Kidney epithelial cell (primary cell): Measurements from ENCODE around the gene APOB. TPM values are rescaled to one million over a fixed set of nuclear protein-coding genes. Genes with fewer than 3 reads are reported as not detected.

Source experiments
- DNase-seq: peaks from one replicate; pipeline ENCODE4 v3.0.0-alpha.2; 2010; ENCODE audit warnings: low read depth
- H3K27me3 ChIP-seq: 2 replicates; pipeline ENCODE4 v1.6.0; 2011; ENCODE audit warnings: low read length; ENCODE audit not compliant: control insufficient read depth, insufficient read depth
- H3K36me3 ChIP-seq: 2 replicates; pipeline ENCODE4 v1.5.1; 2011; ENCODE audit warnings: low read length; ENCODE audit not compliant: control insufficient read depth, insufficient read depth
- H3K4me3 ChIP-seq: 2 replicates; pipeline ENCODE4 v1.5.1; 2011; ENCODE audit warnings: low read depth, mild to moderate bottlenecking, control low read depth, low read length
- total RNA-seq: library from RNA; depleted of rRNA; stranded (reverse); fragments of >200 nt; gene quantifications from 2 replicates; pipeline ENCODE4 v1.2.3, GENCODE V29; 2015
- TF ChIP-seq, protein P1 (sequence below): IDR thresholded peaks from 2 replicates; pipeline ENCODE4 v1.5.1; 2011; ENCODE audit warnings: mild to moderate bottlenecking, moderate library complexity, low read length, control low read depth, inconsistent platforms; ENCODE audit not compliant: insufficient read depth, poor library complexity, severe bottlenecking

The APOB gene, protein sequence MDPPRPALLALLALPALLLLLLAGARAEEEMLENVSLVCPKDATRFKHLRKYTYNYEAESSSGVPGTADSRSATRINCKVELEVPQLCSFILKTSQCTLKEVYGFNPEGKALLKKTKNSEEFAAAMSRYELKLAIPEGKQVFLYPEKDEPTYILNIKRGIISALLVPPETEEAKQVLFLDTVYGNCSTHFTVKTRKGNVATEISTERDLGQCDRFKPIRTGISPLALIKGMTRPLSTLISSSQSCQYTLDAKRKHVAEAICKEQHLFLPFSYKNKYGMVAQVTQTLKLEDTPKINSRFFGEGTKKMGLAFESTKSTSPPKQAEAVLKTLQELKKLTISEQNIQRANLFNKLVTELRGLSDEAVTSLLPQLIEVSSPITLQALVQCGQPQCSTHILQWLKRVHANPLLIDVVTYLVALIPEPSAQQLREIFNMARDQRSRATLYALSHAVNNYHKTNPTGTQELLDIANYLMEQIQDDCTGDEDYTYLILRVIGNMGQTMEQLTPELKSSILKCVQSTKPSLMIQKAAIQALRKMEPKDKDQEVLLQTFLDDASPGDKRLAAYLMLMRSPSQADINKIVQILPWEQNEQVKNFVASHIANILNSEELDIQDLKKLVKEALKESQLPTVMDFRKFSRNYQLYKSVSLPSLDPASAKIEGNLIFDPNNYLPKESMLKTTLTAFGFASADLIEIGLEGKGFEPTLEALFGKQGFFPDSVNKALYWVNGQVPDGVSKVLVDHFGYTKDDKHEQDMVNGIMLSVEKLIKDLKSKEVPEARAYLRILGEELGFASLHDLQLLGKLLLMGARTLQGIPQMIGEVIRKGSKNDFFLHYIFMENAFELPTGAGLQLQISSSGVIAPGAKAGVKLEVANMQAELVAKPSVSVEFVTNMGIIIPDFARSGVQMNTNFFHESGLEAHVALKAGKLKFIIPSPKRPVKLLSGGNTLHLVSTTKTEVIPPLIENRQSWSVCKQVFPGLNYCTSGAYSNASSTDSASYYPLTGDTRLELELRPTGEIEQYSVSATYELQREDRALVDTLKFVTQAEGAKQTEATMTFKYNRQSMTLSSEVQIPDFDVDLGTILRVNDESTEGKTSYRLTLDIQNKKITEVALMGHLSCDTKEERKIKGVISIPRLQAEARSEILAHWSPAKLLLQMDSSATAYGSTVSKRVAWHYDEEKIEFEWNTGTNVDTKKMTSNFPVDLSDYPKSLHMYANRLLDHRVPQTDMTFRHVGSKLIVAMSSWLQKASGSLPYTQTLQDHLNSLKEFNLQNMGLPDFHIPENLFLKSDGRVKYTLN (N-terminal part only)
- not detected in 2 replicates for total RNA-seq

DNA sequence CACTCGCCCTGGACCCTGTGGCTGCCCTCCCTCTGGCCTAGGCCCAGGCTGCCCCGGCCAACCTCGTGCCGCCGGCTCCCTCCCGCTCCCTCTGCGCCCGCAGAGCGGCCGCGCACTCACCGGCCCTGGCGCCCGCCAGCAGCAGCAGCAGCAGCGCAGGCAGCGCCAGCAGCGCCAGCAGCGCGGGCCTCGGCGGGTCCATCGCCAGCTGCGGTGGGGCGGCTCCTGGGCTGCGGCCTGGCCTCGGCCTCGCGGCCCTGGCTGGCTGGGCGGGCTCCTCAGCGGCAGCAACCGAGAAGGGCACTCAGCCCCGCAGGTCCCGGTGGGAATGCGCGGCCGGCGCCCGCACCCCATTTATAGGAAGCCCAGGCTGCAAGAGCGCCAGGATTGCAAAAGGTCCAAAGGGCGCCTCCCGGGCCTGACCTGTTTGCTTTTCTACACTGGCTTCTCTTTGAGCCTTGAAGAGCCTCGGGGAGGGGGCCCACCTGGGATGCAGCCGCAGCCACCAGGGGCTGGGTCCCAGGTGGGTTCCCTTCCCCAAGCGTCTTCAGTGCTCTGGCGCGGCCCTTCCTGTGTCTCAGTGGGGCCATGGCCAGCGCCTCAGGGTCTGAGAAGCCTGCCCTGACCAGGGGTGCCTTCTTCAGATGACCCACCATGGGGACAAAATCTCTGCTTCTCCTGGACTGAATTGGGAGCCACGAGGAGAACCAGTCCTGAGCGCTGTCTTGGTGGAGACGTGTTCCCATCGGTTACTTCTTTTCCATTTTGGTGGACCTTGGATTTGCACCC is at the start of gene APOB:
TSS of gene APOB (minus strand) at position 330 of the 789 bp plus-strand sequence. CDS start at position 202, 128 bp downstream.
- Histone ChIP-seq H3K4me3 (no peak within 1 kb of the TSS), H3K36me3 (no peaks in the 10 kb centered on the region), H3K27me3 (peaks cover 19% of the 10 kb centered on the region)
- TF ChIP-seq, protein P1, sequence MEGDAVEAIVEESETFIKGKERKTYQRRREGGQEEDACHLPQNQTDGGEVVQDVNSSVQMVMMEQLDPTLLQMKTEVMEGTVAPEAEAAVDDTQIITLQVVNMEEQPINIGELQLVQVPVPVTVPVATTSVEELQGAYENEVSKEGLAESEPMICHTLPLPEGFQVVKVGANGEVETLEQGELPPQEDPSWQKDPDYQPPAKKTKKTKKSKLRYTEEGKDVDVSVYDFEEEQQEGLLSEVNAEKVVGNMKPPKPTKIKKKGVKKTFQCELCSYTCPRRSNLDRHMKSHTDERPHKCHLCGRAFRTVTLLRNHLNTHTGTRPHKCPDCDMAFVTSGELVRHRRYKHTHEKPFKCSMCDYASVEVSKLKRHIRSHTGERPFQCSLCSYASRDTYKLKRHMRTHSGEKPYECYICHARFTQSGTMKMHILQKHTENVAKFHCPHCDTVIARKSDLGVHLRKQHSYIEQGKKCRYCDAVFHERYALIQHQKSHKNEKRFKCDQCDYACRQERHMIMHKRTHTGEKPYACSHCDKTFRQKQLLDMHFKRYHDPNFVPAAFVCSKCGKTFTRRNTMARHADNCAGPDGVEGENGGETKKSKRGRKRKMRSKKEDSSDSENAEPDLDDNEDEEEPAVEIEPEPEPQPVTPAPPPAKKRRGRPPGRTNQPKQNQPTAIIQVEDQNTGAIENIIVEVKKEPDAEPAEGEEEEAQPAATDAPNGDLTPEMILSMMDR: no peak
- DNase-seq: no peak

DNA sequence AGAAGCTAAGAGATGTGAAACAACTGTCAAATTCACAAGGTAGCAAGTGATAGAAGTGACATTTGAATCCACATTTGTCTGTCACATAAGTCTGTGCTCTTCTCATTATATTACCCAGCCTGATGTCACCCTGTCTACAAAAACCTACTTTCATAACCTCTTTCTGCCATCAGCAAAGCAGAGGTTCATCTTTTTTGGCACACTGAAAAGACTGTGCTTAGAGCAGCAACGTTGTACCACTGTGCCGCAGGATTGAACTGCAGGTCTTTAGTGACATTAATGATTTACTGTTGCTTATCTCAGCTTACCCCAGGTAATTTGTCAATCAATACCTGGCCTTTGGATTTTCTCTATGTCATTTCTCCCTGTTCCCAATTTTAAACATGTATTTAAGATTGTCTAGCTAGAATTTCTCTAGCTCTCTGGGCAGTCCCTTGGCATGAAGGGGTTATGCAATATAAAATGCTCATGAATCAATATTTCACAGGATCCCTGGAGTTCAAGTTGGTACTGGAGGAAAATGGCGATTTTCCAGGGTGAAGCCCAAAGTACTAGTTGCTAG is 48.5 kb upstream of the APOB start:
- no peaks in the 10 kb centered on the region for H3K36me3 ChIP-seq
- H3K4me3 ChIP-seq: no peak overlapping the region
- TF ChIP-seq, protein P1: no peak
- DNase-seq: no peak
- no peaks in the 10 kb centered on the region for H3K27me3 ChIP-seq

DNA sequence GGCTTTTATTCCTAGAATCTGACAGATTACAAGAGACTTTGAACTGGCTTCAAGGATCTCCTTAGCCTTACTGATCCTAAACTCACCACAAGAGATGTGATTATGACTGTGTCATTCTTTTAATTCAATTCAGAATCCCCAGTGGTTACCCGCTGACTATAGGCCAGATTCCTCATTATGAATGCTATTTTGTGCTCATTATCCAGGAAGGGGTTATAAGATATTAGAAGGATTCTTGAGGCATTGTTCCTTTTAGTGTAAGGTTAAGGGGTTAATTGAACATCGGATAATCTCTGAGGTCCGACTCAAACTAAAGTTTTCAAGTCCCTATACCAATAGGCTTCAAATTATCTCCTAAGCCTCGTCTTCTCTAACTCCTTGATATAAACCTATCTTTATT is 40.5 kb upstream of the APOB start:
- H3K36me3 ChIP-seq: no peaks in the 10 kb centered on the region
- TF ChIP-seq, protein P1: no peak
- no peak overlapping the region for H3K4me3 ChIP-seq
- no peaks in the 10 kb centered on the region for H3K27me3 ChIP-seq
- DNase-seq: no peak

DNA sequence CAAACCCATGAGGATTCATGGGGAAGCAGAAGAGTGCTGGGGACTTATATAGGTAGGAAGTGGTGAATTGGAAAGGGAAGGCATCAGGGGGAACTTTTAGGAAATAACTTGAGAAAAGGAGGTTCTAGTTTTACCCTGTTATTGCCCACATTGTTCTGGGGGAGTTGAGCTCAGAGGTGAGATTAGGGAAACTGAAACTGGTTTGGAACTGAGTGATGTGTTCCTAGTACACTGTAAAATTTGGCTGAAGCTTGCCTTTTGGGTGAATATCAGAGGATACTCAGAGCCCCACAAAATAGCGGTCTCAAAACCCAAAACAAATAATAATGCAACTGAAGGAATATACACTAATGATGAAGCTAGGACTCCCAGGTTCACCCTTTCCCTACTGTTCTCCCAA is 39.6 kb upstream of the APOB start:
- Histone ChIP-seq H3K27me3 (no peaks in the 10 kb centered on the region), H3K4me3 (no peak overlapping the region), H3K36me3 (no peaks in the 10 kb centered on the region)
- TF ChIP-seq, protein P1: no peak
- no peak for DNase-seq

DNA sequence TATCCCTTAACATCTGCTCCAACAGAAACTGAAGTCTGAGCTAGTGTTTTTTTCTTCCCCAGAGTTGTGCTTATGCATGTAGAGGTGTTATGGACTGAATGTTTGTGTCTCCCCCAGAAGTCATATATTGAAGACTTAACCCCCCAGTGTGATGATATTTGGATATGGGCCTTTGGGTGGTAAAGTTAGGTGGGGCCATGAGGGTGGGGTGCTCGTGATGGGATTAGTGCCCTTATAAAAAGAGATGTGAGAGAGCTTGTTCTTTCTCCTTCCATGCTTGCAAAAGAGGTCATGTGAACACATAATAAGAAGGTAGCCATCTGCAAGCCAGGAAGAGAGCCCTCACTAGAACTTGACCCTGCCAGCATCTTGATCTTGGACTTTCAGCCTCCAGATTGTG is 34.4 kb upstream of the APOB start:
- H3K27me3 ChIP-seq: no peaks in the 10 kb centered on the region
- TF ChIP-seq, protein P1: no peak
- no peak overlapping the region for H3K4me3 ChIP-seq
- no peak for DNase-seq
- H3K36me3 ChIP-seq: no peaks in the 10 kb centered on the region
